Lung (tissue), 12 donors: Measurements from ENCODE around the gene LRPAP1. TPM values are rescaled to one million over a fixed set of nuclear protein-coding genes. Genes with fewer than 3 reads are reported as not detected.

Source experiments
- ATAC-seq: fragments of 200-7000 bp; cut with Tn5 transposase; one replicate; pipeline ENCODE4 v1.9.1; 2020; ENCODE audit warnings: moderate number of reproducible peaks; ENCODE audit not compliant: insufficient read depth, low FRiP score
- DNase-seq, 3 donors: peaks; one replicate each; pipeline ENCODE4 v3.0.0-alpha.2; 2013 to 2017
- H3K27ac ChIP-seq, 2 donors: one replicate each; pipeline ENCODE4 v1.5.1; 2013; ENCODE audit warnings: mild to moderate bottlenecking in 2 of 2, moderate library complexity in 2 of 2, control low read depth in 1 of 2, inconsistent platforms in 1 of 2, low read depth in 1 of 2, low read length in 1 of 2
- H3K27me3 ChIP-seq, 3 donors: one replicate each; pipeline ENCODE4 v1.5.1; 2013; ENCODE audit warnings: low read length in 2 of 3; ENCODE audit not compliant: control insufficient read depth in 3 of 3, insufficient read depth in 3 of 3
- H3K36me3 ChIP-seq, 4 donors: one replicate each; pipeline ENCODE4 v1.5.1; 2013; ENCODE audit warnings: low read length in 4 of 4, mild to moderate bottlenecking in 1 of 4, moderate library complexity in 1 of 4; ENCODE audit not compliant: control insufficient read depth in 4 of 4, insufficient read depth in 4 of 4
- H3K4me1 ChIP-seq, 5 donors: one replicate each; pipeline ENCODE4 v1.5.1; 2013; ENCODE audit warnings: low read length in 5 of 5, mild to moderate bottlenecking in 2 of 5, moderate library complexity in 1 of 5; ENCODE audit not compliant: control insufficient read depth in 5 of 5, insufficient read depth in 5 of 5
- H3K4me3 ChIP-seq: one replicate; pipeline ENCODE4 v1.5.1; 2013; ENCODE audit warnings: mild to moderate bottlenecking, control low read depth, moderate library complexity
- H3K9ac ChIP-seq, 2 donors: one replicate each; pipeline ENCODE4 v1.5.1; 2013; ENCODE audit warnings: low read length in 2 of 2, control low read depth in 1 of 2; ENCODE audit not compliant: insufficient read depth in 1 of 2
- H3K9me3 ChIP-seq, 4 donors: one replicate each; pipeline ENCODE4 v1.5.1; 2013; ENCODE audit warnings: low read length in 3 of 4, mild to moderate bottlenecking in 1 of 4, moderate library complexity in 1 of 4; ENCODE audit not compliant: control insufficient read depth in 4 of 4, insufficient read depth in 3 of 4
- CTCF ChIP-seq: IDR thresholded peaks from 2 replicates; pipeline ENCODE4 v1.5.1; 2012; ENCODE audit warnings: mild to moderate bottlenecking; ENCODE audit errors: control extremely low read depth, extremely low read depth
- WGBS, 2 donors: extraction: QIAGEN DNeasy Blood & Tissue Kit; methylation state at CpG; one replicate each; pipeline ENCODE4 v1.1.7; 2013; 5-methylcytosine and 5-hydroxymethylcytosine counted together
- polyA plus RNA-seq, 2 donors: library from polyadenylated mRNA; stranded (reverse); fragments of 200-250 nt; gene quantifications; one replicate each; pipeline ENCODE4 v1.2.1, GENCODE V29; 2013
- total RNA-seq, 2 donors: library from RNA; depleted of rRNA in 1 of 2; stranded (reverse); fragments of >200 nt in 1 of 2; gene quantifications; one replicate each; pipeline ENCODE4 v1.2.1, GENCODE V29; 2014 to 2021
- donor health status: control.
- donor health status: control.
- donor health status: Bipolar disorder and iron deficiency.
- donor health status: healthy.
- donor health status: DM: yes; HTN: yes; CAD: no.

The LRPAP1 gene
- total and polyA plus RNA-seq, 4 donors, result 46.1 to 289 (median 208) TPM

- no peak for ATAC-seq
- no peak overlapping the region for H3K4me3 ChIP-seq
- H3K27ac ChIP-seq, result no peak overlapping the region
- DNase-seq, result no peak
- no peak for TF ChIP-seq CTCF
- 84 to 89% methylated on average over 6 of the region's 6 CpGs for WGBS, 2 donors
- H3K36me3 ChIP-seq, result peaks cover 0 to 17% (median 0%) of the 10 kb centered on the region in 4 donors
- H3K9ac ChIP-seq, result no peak overlapping the region
- peaks cover 0 to 24% (median 6%) of the 10 kb centered on the region in 3 donors for H3K27me3 ChIP-seq
- peaks cover 0 to 11% (median 7%) of the 10 kb centered on the region in 5 donors for H3K4me1 ChIP-seq
- H3K9me3 ChIP-seq, result no peaks in the 10 kb centered on the region
Measured at GRCh38 chr4:3497095-3497494, 35.1 kb downstream of the LRPAP1 start.

GRCh38 chr4:3496021-3496420 lies 36.2 kb downstream of the LRPAP1 start:
- peaks cover 0 to 11% (median 3%) of the 10 kb centered on the region in 5 donors for H3K4me1 ChIP-seq
- ATAC-seq, result no peak
- H3K27ac ChIP-seq, result no peak overlapping the region
- 66 to 68% methylated on average over 14 of the region's 14 CpGs for WGBS, 2 donors
- peaks cover 0 to 34% (median 11%) of the 10 kb centered on the region in 3 donors for H3K27me3 ChIP-seq
- peaks cover 0 to 11% (median 0%) of the 10 kb centered on the region in 4 donors for H3K36me3 ChIP-seq
- H3K9ac ChIP-seq, result no peak overlapping the region
- DNase-seq, result no peak
- no peaks in the 10 kb centered on the region for H3K9me3 ChIP-seq
- no peak for TF ChIP-seq CTCF
- H3K4me3 ChIP-seq, result no peak overlapping the region

- Histone ChIP-seq H3K27me3 (peaks cover 0 to 40% (median 15%) of the 10 kb centered on the region in 3 donors), H3K36me3 (peaks cover 0 to 9% (median 0%) of the 10 kb centered on the region in 4 donors), H3K4me3 (no peak overlapping the region), H3K9me3 (no peaks in the 10 kb centered on the region), H3K27ac (no peak overlapping the region), H3K4me1 (peaks cover 0 to 11% (median 3%) of the 10 kb centered on the region in 5 donors), H3K9ac (no peak overlapping the region)
- no peak for ATAC-seq
- TF ChIP-seq CTCF, result no peak
- no peak for DNase-seq
- 78 to 80% methylated on average over 26 to 28 of the region's 28 CpGs for WGBS, 2 donors
Measured at GRCh38 chr4:3495204-3495975, 36.8 kb downstream of the LRPAP1 start.
